Measurements from ENCODE around the gene FOXD2.

FOXD2 gene

DNA sequence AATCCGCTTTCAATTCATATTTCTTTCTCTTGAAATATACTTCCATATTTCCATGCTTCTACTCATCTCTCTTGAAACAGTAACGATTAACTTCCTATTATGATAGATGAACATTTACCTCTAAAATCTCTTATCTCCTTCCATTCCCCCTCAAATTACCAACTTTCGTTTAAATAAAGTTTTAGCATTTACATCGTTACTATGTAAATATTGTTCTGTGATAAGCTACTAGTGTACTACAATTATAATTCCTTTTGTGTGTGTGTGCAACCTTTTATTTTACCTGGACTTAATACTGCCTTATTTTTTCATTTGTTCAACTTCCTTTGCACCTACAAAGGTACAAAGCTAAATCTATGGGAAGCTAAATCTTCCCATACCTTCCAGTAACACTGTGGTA is 17.3 kb upstream of the FOXD2 start:
- no peak overlapping the region for H3K27ac ChIP-seq (ENCODE audit: poor library complexity, severe bottlenecking)
- peaks cover 16% of the 10 kb centered on the region for H3K27me3 ChIP-seq (ENCODE audit: insufficient read depth, poor library complexity, severe bottlenecking)
- H3K9me3 ChIP-seq (ENCODE audit: severe bottlenecking), result no peaks in the 10 kb centered on the region
- no peak for ATAC-seq (ENCODE audit: low read depth)
- H3K4me1 ChIP-seq (ENCODE audit: insufficient read depth, poor library complexity, severe bottlenecking), result no peaks in the 10 kb centered on the region
- no peak for DNase-seq (ENCODE audit: low spot score)
- H3K4me3 ChIP-seq (ENCODE audit: severe bottlenecking), result no peak overlapping the region
- H3K36me3 ChIP-seq (ENCODE audit: low read depth), result no peaks in the 10 kb centered on the region
- no peak for TF ChIP-seq CTCF (IDR thresholded peaks at IDR 0.05; ENCODE audit: poor library complexity, severe bottlenecking)

GRCh38 chr1:47423872-47424271 is 14.0 kb upstream of the FOXD2 start:
- no peak for TF ChIP-seq CTCF (IDR thresholded peaks at IDR 0.05; ENCODE audit: poor library complexity, severe bottlenecking)
- ATAC-seq (ENCODE audit: low read depth) (no peak), DNase-seq (ENCODE audit: low spot score) (no peak)
- H3K27me3 ChIP-seq (ENCODE audit: insufficient read depth, poor library complexity, severe bottlenecking), result no peaks in the 10 kb centered on the region
- H3K4me1 ChIP-seq (ENCODE audit: insufficient read depth, poor library complexity, severe bottlenecking), result no peaks in the 10 kb centered on the region
- no peaks in the 10 kb centered on the region for H3K9me3 ChIP-seq (ENCODE audit: severe bottlenecking)
- H3K4me3 ChIP-seq (ENCODE audit: severe bottlenecking), result no peak overlapping the region
- no peaks in the 10 kb centered on the region for H3K36me3 ChIP-seq (ENCODE audit: low read depth)
- H3K27ac ChIP-seq (ENCODE audit: poor library complexity, severe bottlenecking), result no peak overlapping the region

- H3K27ac ChIP-seq (ENCODE audit: poor library complexity, severe bottlenecking), result no peak overlapping the region
- H3K4me3 ChIP-seq (ENCODE audit: severe bottlenecking), result no peak overlapping the region
- peak; percentile 88 for TF ChIP-seq CTCF (IDR thresholded peaks at IDR 0.05; ENCODE audit: poor library complexity, severe bottlenecking)
- no peaks in the 10 kb centered on the region for H3K4me1 ChIP-seq (ENCODE audit: insufficient read depth, poor library complexity, severe bottlenecking)
- no peaks in the 10 kb centered on the region for H3K9me3 ChIP-seq (ENCODE audit: severe bottlenecking)
- DNase-seq (ENCODE audit: low spot score) (no peak), ATAC-seq (ENCODE audit: low read depth) (peak; percentile 72)
- no peaks in the 10 kb centered on the region for H3K27me3 ChIP-seq (ENCODE audit: insufficient read depth, poor library complexity, severe bottlenecking)
- no peaks in the 10 kb centered on the region for H3K36me3 ChIP-seq (ENCODE audit: low read depth)
Observed at GRCh38 chr1:47424336-47424982, 13.4 kb upstream of the FOXD2 start.

- TF ChIP-seq CTCF (IDR thresholded peaks at IDR 0.05; ENCODE audit: poor library complexity, severe bottlenecking), result no peak
- no peak for DNase-seq (ENCODE audit: low spot score)
- ATAC-seq (ENCODE audit: low read depth), result peak; percentile 6; the same call in 1 of the 3 replicates
- H3K27me3 ChIP-seq (ENCODE audit: insufficient read depth, poor library complexity, severe bottlenecking), result no peaks in the 10 kb centered on the region
- no peaks in the 10 kb centered on the region for H3K36me3 ChIP-seq (ENCODE audit: low read depth)
- H3K27ac ChIP-seq (ENCODE audit: poor library complexity, severe bottlenecking), result peak overlapping the region; percentile 31
- H3K4me1 ChIP-seq (ENCODE audit: insufficient read depth, poor library complexity, severe bottlenecking), result peaks cover 13% of the 10 kb centered on the region
- no peak overlapping the region for H3K4me3 ChIP-seq (ENCODE audit: severe bottlenecking)
- H3K9me3 ChIP-seq (ENCODE audit: severe bottlenecking), result no peaks in the 10 kb centered on the region
Observed at GRCh38 chr1:47431534-47431933, 6.3 kb upstream of the FOXD2 start.
